AG10803 (cell line): ENCODE results near the gene SYT9.
"Not testable (repeated sequence)": the region's sequence is repeated elsewhere in the genome, so short reads cannot be mapped to it uniquely, and the experiment has no call there.

Experiments
- DNase-seq: peaks from one replicate; pipeline ENCODE4 v3.0.0; 2010; ENCODE audit warnings: low read depth
- H3K4me3 ChIP-seq: 2 replicates; pipeline ENCODE4 v1.5.1; 2011; ENCODE audit warnings: mild to moderate bottlenecking, low read length, control low read depth
- TF ChIP-seq, protein P1 (sequence below): conservative IDR thresholded peaks from 2 replicates; pipeline ENCODE4 v1.5.1; 2011; ENCODE audit warnings: mild to moderate bottlenecking, low read length, control low read depth, inconsistent platforms

Gene SYT9

DNA sequence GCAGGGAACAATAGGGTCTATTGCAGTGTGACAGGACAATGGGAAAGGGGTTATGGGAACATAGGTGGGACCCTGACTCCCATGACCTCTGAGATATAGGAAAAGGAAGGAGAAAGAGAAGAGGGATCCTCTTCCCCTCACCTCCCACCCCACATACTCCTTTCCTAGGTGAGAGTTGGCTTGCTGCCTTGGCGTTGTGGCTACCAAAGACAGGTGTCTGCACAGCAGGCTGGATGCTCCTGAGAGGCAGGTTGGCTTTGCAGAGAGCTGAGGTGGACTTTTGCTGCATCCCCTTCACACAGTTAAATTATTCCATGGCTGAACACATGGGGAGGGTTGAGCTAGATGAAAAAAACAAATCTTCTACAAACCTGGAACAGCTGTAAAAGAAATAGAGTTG, 80.7 kb downstream of the SYT9 start:
- TF ChIP-seq, protein P1, sequence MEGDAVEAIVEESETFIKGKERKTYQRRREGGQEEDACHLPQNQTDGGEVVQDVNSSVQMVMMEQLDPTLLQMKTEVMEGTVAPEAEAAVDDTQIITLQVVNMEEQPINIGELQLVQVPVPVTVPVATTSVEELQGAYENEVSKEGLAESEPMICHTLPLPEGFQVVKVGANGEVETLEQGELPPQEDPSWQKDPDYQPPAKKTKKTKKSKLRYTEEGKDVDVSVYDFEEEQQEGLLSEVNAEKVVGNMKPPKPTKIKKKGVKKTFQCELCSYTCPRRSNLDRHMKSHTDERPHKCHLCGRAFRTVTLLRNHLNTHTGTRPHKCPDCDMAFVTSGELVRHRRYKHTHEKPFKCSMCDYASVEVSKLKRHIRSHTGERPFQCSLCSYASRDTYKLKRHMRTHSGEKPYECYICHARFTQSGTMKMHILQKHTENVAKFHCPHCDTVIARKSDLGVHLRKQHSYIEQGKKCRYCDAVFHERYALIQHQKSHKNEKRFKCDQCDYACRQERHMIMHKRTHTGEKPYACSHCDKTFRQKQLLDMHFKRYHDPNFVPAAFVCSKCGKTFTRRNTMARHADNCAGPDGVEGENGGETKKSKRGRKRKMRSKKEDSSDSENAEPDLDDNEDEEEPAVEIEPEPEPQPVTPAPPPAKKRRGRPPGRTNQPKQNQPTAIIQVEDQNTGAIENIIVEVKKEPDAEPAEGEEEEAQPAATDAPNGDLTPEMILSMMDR: no peak
- H3K4me3 ChIP-seq: no peak overlapping the region
- DNase-seq: no peak

DNA sequence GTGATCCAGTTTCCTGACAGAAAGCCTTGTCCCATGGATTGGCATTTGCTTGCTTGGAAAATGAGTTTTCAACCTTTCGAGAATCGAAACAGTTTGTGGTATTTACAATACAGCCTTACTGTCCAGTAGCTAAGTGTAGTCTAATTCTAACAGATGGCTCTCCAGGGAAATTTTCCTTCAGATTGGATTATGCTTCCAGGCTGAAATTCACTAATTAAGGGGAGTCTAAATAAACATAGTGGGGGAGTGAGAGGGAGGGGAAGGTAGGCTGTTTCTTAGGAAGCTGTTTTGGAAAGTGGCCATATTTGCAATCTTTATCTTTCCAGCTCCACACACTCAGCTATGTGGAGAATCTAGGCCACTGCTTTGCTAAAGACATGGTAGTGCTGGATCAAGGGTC, 81.3 kb downstream of the SYT9 start:
- TF ChIP-seq, protein P1: no peak
- no peak overlapping the region for H3K4me3 ChIP-seq
- no peak for DNase-seq

DNA sequence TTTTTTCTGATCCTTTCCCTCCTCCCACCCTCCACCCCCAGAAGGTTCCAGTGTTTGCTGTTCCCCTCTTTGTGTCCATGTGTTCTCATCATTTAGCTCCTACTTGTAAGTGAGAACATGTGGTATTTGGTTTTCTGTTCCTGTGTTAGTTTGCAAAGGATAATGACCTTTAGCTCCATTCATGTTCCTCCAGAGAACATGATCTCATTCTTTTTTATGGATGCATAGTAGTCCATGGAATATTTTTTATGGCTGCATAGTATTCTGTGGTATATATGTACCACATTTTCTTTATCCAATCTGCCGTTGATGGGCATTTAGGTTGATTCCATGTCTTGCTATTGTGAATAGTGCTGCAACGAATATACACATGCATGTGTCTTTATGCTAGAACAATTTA, 83.7 kb downstream of the SYT9 start:
- not testable (repeated sequence) for H3K4me3 ChIP-seq, DNase-seq

DNA sequence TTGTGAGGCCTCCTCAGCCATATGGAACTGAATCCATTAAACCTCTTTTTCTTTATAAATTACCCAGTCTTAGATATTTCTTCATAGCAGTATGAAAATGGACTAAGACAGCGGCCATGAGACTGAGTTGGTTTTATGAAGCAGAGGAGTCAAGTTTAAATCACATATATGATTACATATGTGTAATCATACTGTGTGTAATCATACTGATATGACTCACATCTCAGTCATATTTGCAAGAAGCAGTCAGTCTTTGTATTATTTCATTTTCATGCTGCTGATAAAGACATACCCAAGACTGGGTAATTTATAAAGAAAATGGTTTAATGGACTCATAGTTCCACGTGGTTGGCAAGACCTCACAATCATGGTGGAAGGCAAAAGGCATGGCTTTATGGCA, 89.8 kb downstream of the SYT9 start:
- no peak for DNase-seq
- TF ChIP-seq, protein P1: no peak
- no peak overlapping the region for H3K4me3 ChIP-seq

DNA sequence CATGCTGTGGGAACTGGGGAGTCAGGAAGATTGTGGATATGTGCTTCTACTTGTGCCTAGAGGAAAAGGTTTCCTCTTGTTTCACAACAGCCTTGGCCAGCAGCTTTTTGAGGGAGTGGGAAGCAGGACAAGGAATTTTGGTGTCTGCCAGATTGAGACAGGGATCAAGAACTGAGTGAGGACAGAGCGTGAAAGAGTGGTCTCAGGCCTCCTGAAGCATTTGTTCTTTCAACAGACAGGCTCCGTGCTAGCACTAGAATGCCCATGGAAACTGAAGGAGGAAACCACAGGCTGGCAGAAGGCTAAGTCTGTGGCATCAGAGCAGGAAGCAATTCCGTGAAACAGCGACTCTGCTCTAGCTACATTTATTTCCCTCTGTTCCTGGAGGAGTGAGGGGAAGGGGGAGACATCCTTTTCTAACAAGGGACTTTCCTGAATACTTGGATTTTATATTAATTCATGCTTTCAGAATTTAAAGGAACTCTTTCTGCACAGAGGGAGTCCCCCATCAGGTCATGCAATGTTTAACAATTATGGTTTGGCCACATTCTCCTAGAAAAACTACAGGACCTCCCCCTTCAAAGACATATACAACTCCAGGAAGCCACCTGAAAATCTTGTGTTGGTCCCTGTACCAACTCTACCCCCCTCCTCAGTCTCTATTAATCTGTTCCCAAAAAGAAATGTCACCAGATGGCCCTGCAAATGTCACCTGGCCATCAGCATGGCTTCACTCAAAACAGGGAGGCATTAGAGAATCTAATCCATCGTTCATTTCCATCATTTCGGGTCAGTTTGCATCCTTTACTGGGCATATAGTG, 96.1 kb downstream of the SYT9 start:
- TF ChIP-seq, protein P1: no peak
- no peak for DNase-seq
- H3K4me3 ChIP-seq: no peak overlapping the region

DNA sequence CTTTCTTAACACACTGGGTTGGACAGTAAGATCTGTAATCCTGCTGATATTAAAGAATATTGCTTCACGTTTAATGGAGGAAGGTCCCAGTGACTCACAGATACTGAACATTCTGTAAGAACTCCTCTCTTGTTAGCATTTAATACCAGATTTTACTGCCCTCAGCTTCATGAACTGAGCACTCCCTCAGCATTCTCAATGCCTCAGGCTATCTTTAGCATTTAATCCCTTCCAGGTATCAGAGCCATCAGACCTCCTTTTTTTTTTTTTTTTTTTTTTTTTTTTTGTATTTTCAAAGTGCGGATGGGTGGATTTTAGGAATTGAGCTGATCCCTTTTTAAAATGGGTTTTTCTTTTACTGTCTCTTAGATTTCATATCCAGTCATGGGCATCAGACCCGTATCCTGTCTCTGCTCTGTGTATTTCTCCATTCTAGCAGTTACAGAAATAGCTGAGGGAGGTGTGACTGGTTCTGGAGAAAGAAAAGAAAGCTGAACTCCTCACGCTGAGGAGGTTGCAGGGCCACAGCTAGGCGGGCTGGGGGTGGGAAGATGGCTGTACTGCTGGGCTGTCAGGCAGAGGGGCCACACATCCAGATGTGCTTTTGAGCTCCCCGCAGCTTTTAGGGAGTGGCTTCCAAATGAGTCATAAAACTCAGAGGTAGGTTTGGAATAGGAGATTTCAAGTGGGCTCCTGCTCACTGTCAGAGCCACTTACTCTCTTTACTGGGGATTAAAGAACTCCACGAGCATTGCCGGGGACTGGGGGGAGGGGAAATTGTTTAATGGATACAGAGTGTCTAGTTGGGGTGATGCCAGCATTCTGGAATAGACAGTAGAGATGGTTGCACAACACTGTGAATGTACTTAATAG, 97.0 kb downstream of the SYT9 start:
- TF ChIP-seq, protein P1: no peak
- H3K4me3 ChIP-seq: no peak overlapping the region
- no peak for DNase-seq

DNA sequence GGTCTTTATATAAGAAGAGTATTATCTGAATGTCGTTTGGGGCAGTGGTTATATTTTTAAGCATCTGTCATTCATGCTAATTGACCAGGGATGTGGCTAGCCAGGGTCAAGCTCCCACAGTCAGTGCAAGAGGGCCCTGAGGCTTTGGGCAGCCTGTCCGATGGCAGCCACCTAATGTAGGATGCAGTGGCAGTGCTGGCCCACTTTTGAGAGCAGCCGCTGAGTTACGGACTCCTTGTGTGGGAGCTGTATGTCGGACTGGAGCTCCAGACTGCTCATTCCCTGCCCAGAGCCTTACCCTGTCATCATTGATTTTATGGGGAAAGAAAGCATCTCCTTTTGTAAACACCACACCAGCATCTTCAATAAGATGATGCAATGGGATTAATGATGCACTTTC, 99.5 kb downstream of the SYT9 start:
- TF ChIP-seq, protein P1: no peak

More for the DNA sequence above, 99.5 kb downstream of the SYT9 start:
- DNase-seq: no peak
- H3K4me3 ChIP-seq: no peak overlapping the region
